ENCODE results near the gene AGAP1.

DNA sequence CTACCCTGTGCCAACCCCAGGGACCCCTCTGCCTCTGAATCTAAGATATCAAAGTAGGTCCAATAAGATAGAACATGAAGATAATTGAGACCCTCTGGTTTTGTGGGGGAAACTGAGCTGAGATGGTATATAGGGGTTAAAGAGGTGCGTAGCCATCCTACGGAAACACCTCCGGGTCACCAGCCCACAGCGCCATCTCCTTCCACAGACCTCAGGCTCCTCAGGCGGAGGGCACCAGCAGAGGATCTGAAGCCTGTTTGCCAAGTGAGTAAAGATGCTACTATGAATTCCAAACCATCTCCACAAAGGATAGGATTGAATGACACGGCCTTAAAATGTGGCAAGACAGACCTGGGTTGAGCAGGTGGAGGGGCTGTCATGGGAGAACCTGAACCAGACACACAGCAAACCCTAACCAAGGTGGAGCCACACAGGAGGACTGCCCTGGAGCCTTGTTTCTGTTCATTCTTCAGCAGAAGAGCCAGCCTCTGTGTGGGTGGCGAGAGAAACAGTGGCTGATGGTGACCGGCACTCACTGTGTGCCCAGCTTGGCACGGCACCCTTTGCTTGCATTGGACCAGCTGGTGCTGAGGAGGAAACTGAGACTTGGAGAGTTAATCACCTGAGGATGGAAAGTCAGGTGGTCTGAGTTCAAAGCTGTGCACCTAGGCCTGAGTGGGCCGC is 664.1 kb downstream of the AGAP1 start:
- no peak for TF ChIP-seq POLR2AphosphoS5 (IDR thresholded peaks at IDR 0.05)
- TF ChIP-seq, protein P1, sequence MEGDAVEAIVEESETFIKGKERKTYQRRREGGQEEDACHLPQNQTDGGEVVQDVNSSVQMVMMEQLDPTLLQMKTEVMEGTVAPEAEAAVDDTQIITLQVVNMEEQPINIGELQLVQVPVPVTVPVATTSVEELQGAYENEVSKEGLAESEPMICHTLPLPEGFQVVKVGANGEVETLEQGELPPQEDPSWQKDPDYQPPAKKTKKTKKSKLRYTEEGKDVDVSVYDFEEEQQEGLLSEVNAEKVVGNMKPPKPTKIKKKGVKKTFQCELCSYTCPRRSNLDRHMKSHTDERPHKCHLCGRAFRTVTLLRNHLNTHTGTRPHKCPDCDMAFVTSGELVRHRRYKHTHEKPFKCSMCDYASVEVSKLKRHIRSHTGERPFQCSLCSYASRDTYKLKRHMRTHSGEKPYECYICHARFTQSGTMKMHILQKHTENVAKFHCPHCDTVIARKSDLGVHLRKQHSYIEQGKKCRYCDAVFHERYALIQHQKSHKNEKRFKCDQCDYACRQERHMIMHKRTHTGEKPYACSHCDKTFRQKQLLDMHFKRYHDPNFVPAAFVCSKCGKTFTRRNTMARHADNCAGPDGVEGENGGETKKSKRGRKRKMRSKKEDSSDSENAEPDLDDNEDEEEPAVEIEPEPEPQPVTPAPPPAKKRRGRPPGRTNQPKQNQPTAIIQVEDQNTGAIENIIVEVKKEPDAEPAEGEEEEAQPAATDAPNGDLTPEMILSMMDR (IDR thresholded peaks at IDR 0.05): no peak
